ENCODE measurements around the gene TMEM94. TPM values are rescaled to one million over a fixed set of nuclear protein-coding genes. Genes with fewer than 3 reads are reported as not detected.

Gene TMEM94
- total RNA-seq, 1 donor from 2014 or later: 111 TPM

- peaks cover 11% of the 10 kb centered on the region for H3K36me3 Mint-ChIP-seq (ENCODE audit: low read depth, unreplicated experiment)
- no peak overlapping the region for H3K27ac Mint-ChIP-seq (ENCODE audit: unreplicated experiment)
- H3K9me3 Mint-ChIP-seq (ENCODE audit: unreplicated experiment): no peaks in the 10 kb centered on the region
- no peak for DNase-seq (ENCODE audit: low spot score)
- H3K4me1 Mint-ChIP-seq (ENCODE audit: unreplicated experiment): peaks cover 35% of the 10 kb centered on the region
- H3K4me3 Mint-ChIP-seq (ENCODE audit: unreplicated experiment): peak overlapping the region; percentile 87
- no peak for TF ChIP-seq CTCF (IDR thresholded peaks at IDR 0.05; ENCODE audit: unreplicated experiment)
- H3K27me3 Mint-ChIP-seq (ENCODE audit: unreplicated experiment): peaks cover 11% of the 10 kb centered on the region
Observed at GRCh38 chr17:75514299-75514918, 58.0 kb downstream of the TMEM94 start.

DNA sequence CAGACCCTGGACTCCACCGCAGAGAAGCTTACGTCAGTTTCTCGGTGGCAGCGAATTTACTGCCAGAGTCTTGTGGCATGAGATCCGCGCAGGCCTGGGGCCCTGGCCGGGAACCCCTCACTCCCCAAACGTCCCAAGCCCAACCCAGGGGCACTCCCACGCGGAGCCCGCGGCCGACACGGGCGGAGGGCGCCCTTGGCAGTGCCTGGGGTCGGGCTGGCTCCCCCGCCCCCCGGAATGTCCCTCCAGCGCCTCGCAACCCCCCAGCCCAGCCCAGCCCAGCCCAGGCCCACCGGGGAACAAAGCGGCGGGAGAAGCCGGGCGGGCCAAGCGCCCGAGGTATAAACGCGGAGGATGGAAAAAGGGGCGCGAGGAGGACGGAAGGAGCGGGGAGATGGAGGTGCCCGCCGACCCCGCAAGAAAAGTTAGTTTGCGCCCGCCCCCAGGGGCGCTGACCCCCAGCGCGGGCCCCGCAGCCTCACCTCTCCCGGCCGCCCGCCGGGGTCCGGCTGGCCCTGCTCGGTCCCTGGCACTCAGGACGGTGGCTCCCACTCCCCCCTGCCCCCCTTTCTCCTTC lies 58.6 kb downstream of the TMEM94 start:
- H3K9me3 Mint-ChIP-seq (ENCODE audit: unreplicated experiment): no peaks in the 10 kb centered on the region
- peak overlapping the region; percentile 87 for H3K4me3 Mint-ChIP-seq (ENCODE audit: unreplicated experiment)
- peaks cover 29% of the 10 kb centered on the region for H3K4me1 Mint-ChIP-seq (ENCODE audit: unreplicated experiment)
- DNase-seq (ENCODE audit: low spot score): no peak
- no peak overlapping the region for H3K27ac Mint-ChIP-seq (ENCODE audit: unreplicated experiment)
- TF ChIP-seq CTCF (IDR thresholded peaks at IDR 0.05; ENCODE audit: unreplicated experiment): no peak
- H3K27me3 Mint-ChIP-seq (ENCODE audit: unreplicated experiment): peaks cover 8% of the 10 kb centered on the region
- peaks cover 11% of the 10 kb centered on the region for H3K36me3 Mint-ChIP-seq (ENCODE audit: low read depth, unreplicated experiment)

GRCh38 chr17:75515496-75516254 lies 59.2 kb downstream of the TMEM94 start, which contains the start of gene CASKIN2:
CASKIN2 (minus strand) TSS chr17:75515537; CDS start chr17:75513804, 1,733 bp downstream.
- DNase-seq (ENCODE audit: low spot score): peak; percentile 98
- Mint-ChIP-seq H3K4me3 (ENCODE audit: unreplicated experiment) (peak within 1 kb of the TSS; percentile 90), H3K27ac (ENCODE audit: unreplicated experiment) (no peak within 1 kb of the TSS), H3K27me3 (ENCODE audit: unreplicated experiment) (peaks cover 8% of the 10 kb centered on the region), H3K4me1 (ENCODE audit: unreplicated experiment) (peaks cover 25% of the 10 kb centered on the region), H3K9me3 (ENCODE audit: unreplicated experiment) (no peaks in the 10 kb centered on the region), H3K36me3 (ENCODE audit: low read depth, unreplicated experiment) (peaks cover 11% of the 10 kb centered on the region)
- TF ChIP-seq CTCF (IDR thresholded peaks at IDR 0.05; ENCODE audit: unreplicated experiment): peak; percentile 97

- TF ChIP-seq CTCF (IDR thresholded peaks at IDR 0.05; ENCODE audit: unreplicated experiment): no peak
- peaks cover 11% of the 10 kb centered on the region for H3K36me3 Mint-ChIP-seq (ENCODE audit: low read depth, unreplicated experiment)
- DNase-seq (ENCODE audit: low spot score): peak; percentile 90
Observed at GRCh38 chr17:75516255-75516618, 59.8 kb downstream of the TMEM94 start, which contains the start of gene TSEN54. TSEN54 (plus strand) TSS chr17:75516528; CDS start chr17:75516561, 33 bp downstream.

More at GRCh38 chr17:75516255-75516618, 59.8 kb downstream of the TMEM94 start, which contains the start of gene TSEN54:
- Mint-ChIP-seq H3K27me3 (ENCODE audit: unreplicated experiment) (peaks cover 8% of the 10 kb centered on the region), H3K4me3 (ENCODE audit: unreplicated experiment) (peak within 1 kb of the TSS; percentile 91), H3K4me1 (ENCODE audit: unreplicated experiment) (peaks cover 25% of the 10 kb centered on the region), H3K27ac (ENCODE audit: unreplicated experiment) (no peak within 1 kb of the TSS), H3K9me3 (ENCODE audit: unreplicated experiment) (no peaks in the 10 kb centered on the region)

Data from endothelial cell (in vitro differentiated cells).